MM.1S (cell line): Measurements from ENCODE around the gene GRIK1.

Experiments
- DNase-seq: peaks from one replicate; pipeline ENCODE4 v3.0.0-alpha.2; 2015
- H2AFZ ChIP-seq: fragments of 300-600 bp; sonication (generic); 2 replicates; pipeline ENCODE4 v1.6.0; 2016; ENCODE audit warnings: antibody characterized with exemption, low read length
- H3F3A ChIP-seq: fragments of 300-600 bp; sonication (generic); 2 replicates; pipeline ENCODE4 v1.6.1; 2016; ENCODE audit warnings: mild to moderate bottlenecking, antibody characterized with exemption, low read length, moderate library complexity, mixed read lengths; ENCODE audit not compliant: insufficient read depth
- H3K27ac ChIP-seq: fragments of 300-600 bp; sonication (generic); 2 replicates; pipeline ENCODE4 v1.5.1; 2016; ENCODE audit warnings: mild to moderate bottlenecking, low read length
- H3K27me3 ChIP-seq: fragments of 300-600 bp; sonication (generic); replicated peaks from 2 replicates; pipeline ENCODE4 v1.6.0; 2016; ENCODE audit warnings: low read length; ENCODE audit not compliant: insufficient read depth
- H3K36me3 ChIP-seq: fragments of 300-600 bp; sonication (generic); replicated peaks from 2 replicates; pipeline ENCODE4 v1.6.1; 2016; ENCODE audit warnings: mild to moderate bottlenecking, low read length, mixed read lengths; ENCODE audit not compliant: insufficient read depth
- H3K4me1 ChIP-seq: fragments of 300-600 bp; sonication (generic); 2 replicates; pipeline ENCODE4 v1.6.1; 2016; ENCODE audit warnings: low read length, mixed read lengths
- H3K4me2 ChIP-seq: fragments of 300-600 bp; sonication (generic); 2 replicates; pipeline ENCODE4 v1.6.0; 2016; ENCODE audit warnings: low read depth, low read length
- H3K4me3 ChIP-seq: fragments of 300-600 bp; sonication (generic); 2 replicates; pipeline ENCODE4 v1.5.1; 2016; ENCODE audit warnings: low read length, mixed read lengths
- H3K79me2 ChIP-seq: fragments of 300-600 bp; sonication (generic); 2 replicates; pipeline ENCODE4 v1.6.1; 2016; ENCODE audit warnings: mixed run types, low read length, mixed read lengths
- H3K9ac ChIP-seq: fragments of 300-600 bp; sonication (generic); 2 replicates; pipeline ENCODE4 v1.6.1; 2016; ENCODE audit warnings: low read length, mixed read lengths
- H3K9me2 ChIP-seq: fragments of 300-600 bp; sonication (generic); replicated peaks from 2 replicates; pipeline ENCODE4 v1.6.1; 2016; ENCODE audit warnings: mild to moderate bottlenecking, low read length, mixed read lengths; ENCODE audit not compliant: insufficient read depth
- H3K9me3 ChIP-seq: fragments of 300-600 bp; sonication (generic); replicated peaks from 2 replicates; pipeline ENCODE4 v1.6.1; 2016; ENCODE audit warnings: mild to moderate bottlenecking, low read length, mixed read lengths; ENCODE audit not compliant: insufficient read depth
- H4K20me1 ChIP-seq: fragments of 300-600 bp; sonication (generic); 2 replicates; pipeline ENCODE4 v1.6.1; 2016; ENCODE audit warnings: mild to moderate bottlenecking, low read length, moderate library complexity, mixed read lengths; ENCODE audit not compliant: insufficient read depth
- EZH2 ChIP-seq: fragments of 300-600 bp; sonication (generic); optimal IDR thresholded peaks from 2 replicates; pipeline ENCODE3; 2017; ENCODE audit warnings: low read depth, mild to moderate bottlenecking, antibody characterized with exemption, low read length, mixed read lengths
- EZH2phosphoT487 ChIP-seq: fragments of 300-600 bp; sonication (generic); IDR thresholded peaks from 2 replicates; pipeline ENCODE4 v1.6.1; 2018; ENCODE audit warnings: antibody characterized with exemption, low read length
- TF ChIP-seq, protein P1 (sequence below): fragments of 300-600 bp; sonication (generic); IDR thresholded peaks from 2 replicates; pipeline ENCODE4 v1.5.1; 2016; ENCODE audit warnings: antibody characterized with exemption, low read length, mixed read lengths

The GRIK1 gene

DNA sequence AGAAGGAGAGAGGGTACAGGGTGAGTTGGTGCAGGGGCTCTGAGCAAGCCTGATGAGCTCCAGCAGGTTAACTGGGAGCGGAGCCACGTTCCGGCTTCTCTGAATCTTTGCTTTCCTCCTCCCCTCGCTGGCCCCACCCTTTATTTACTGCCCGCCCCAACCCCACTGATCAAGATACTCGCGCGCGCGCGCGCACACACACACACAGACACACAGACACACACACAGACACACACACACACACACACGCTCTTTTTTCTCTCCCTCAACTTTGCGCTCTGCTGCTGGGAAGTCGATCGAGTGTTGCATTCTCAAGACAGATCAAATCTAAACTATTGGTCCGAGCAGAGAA is at the start of gene GRIK1:
Gene GRIK1, minus strand, starts transcription at position 73 of the 352 bp plus-strand sequence.
- H3K36me3 ChIP-seq: no peaks in the 10 kb centered on the region
- H3K9me3 ChIP-seq: no peaks in the 10 kb centered on the region
- no peak for DNase-seq
- H3F3A ChIP-seq: no peaks in the 10 kb centered on the region
- H3K9me2 ChIP-seq: no peaks in the 10 kb centered on the region
- H3K4me3 ChIP-seq: no peak within 1 kb of the TSS
- H3K27me3 ChIP-seq: no peaks in the 10 kb centered on the region
- H2AFZ ChIP-seq: no peak within 1 kb of the TSS
- H3K27ac ChIP-seq: no peak within 1 kb of the TSS
- TF ChIP-seq, protein P1, sequence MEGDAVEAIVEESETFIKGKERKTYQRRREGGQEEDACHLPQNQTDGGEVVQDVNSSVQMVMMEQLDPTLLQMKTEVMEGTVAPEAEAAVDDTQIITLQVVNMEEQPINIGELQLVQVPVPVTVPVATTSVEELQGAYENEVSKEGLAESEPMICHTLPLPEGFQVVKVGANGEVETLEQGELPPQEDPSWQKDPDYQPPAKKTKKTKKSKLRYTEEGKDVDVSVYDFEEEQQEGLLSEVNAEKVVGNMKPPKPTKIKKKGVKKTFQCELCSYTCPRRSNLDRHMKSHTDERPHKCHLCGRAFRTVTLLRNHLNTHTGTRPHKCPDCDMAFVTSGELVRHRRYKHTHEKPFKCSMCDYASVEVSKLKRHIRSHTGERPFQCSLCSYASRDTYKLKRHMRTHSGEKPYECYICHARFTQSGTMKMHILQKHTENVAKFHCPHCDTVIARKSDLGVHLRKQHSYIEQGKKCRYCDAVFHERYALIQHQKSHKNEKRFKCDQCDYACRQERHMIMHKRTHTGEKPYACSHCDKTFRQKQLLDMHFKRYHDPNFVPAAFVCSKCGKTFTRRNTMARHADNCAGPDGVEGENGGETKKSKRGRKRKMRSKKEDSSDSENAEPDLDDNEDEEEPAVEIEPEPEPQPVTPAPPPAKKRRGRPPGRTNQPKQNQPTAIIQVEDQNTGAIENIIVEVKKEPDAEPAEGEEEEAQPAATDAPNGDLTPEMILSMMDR: no peak
- TF ChIP-seq EZH2: no peak
- TF ChIP-seq EZH2phosphoT487: no peak
- no peaks in the 10 kb centered on the region for H3K4me1 ChIP-seq
- H3K9ac ChIP-seq: no peak within 1 kb of the TSS
- no peaks in the 10 kb centered on the region for H4K20me1 ChIP-seq
- no peak within 1 kb of the TSS for H3K4me2 ChIP-seq
- no peaks in the 10 kb centered on the region for H3K79me2 ChIP-seq

DNA sequence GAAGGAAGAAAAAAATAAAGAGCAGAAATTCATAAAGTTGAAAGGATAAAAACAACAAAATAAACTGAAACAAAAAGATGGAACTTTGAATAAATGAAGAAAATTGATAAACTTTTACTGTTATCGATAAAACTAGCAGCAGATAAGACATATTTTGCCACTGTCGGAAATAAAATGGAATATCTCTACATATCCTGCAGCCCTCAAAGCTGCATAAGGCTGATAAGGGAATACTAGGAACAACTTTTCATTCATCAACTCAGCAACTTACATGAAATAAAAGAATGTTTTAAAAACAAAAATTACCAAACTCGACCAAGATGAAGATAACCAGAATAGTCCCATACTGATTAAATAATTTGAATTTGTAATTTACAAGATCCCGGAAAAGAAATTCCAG is 48.0 kb upstream of the GRIK1 start:
- no peak for TF ChIP-seq EZH2
- TF ChIP-seq, protein P1: no peak
- TF ChIP-seq EZH2phosphoT487: no peak
- Histone ChIP-seq H3K9me3 (no peaks in the 10 kb centered on the region), H3K27ac (no peak overlapping the region), H4K20me1 (no peaks in the 10 kb centered on the region), H3K4me1 (no peaks in the 10 kb centered on the region), H3K36me3 (no peaks in the 10 kb centered on the region), H3K9me2 (no peaks in the 10 kb centered on the region), H3K9ac (no peak overlapping the region), H3K4me2 (no peak overlapping the region), H2AFZ (no peak overlapping the region), H3F3A (no peaks in the 10 kb centered on the region), H3K4me3 (no peak overlapping the region), H3K27me3 (no peaks in the 10 kb centered on the region), H3K79me2 (no peaks in the 10 kb centered on the region)
- no peak for DNase-seq

DNA sequence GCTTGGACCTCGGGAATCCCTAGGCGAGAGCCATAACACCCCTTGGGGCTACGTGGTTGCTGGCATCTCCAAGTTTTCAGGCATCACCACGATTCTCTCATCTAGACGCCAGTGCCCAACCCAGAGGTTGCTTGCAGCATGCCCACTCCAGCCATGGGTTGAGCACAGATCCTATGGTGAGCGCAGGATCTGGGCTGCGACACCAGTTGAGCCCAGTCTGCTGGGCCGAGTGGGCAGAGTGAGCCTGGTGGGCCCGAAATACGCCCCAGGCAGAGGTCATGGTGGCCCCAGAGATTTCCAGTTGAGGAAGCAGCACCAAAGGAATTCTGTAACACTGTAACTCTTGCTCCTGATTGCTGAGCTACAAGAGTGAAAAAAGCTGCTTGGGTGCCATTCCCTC is 46.1 kb upstream of the GRIK1 start:
- Histone ChIP-seq H3F3A (no peaks in the 10 kb centered on the region), H3K36me3 (no peaks in the 10 kb centered on the region), H3K9ac (no peak overlapping the region), H3K9me3 (no peaks in the 10 kb centered on the region), H3K4me3 (no peak overlapping the region), H3K27ac (no peak overlapping the region), H3K9me2 (no peaks in the 10 kb centered on the region), H3K4me1 (no peaks in the 10 kb centered on the region), H3K79me2 (no peaks in the 10 kb centered on the region), H3K4me2 (no peak overlapping the region), H4K20me1 (no peaks in the 10 kb centered on the region), H2AFZ (no peak overlapping the region), H3K27me3 (no peaks in the 10 kb centered on the region)
- no peak for DNase-seq
- no peak for TF ChIP-seq EZH2
- TF ChIP-seq, protein P1: no peak
- TF ChIP-seq EZH2phosphoT487: no peak
